ENCODE data around the gene SH3BGRL2. TPM values are rescaled to one million over a fixed set of nuclear protein-coding genes. Genes with fewer than 3 reads are reported as not detected.
"Not testable (repeated sequence)": the region's sequence is repeated elsewhere in the genome, so short reads cannot be mapped to it uniquely, and the experiment has no call there.

The SH3BGRL2 gene
- total RNA-seq, 4 donors from 2014 or later = 18.2 to 65.4 (median 40.1) TPM

GRCh38 chr6:79617518-79617941 lies 13.6 kb upstream of the SH3BGRL2 start:
- WGBS, 2 donors = 56 to 67% methylated on average over 1 of the region's 1 CpG
- intact Hi-C loops (cut with DNase I; ENCODE audit: low total_unique reads) = no loop called here
- no peak for DNase-seq (ENCODE audit: low spot score in 2 of 2)

GRCh38 chr6:79618425-79618824 lies 12.7 kb upstream of the SH3BGRL2 start:
- 90 to 91% methylated on average over 11 to 13 of the region's 13 CpGs for WGBS, 2 donors
- H3K4me3 ChIP-seq (ENCODE audit: low read depth, poor library complexity, severe bottlenecking); DNase-seq (ENCODE audit: low spot score in 2 of 2); intact Hi-C loops (cut with DNase I; ENCODE audit: low total_unique reads): not testable (repeated sequence)

More at GRCh38 chr6:79617518-79617941, 13.6 kb upstream of the SH3BGRL2 start:
- no peak overlapping the region for H3K4me3 ChIP-seq (ENCODE audit: low read depth, poor library complexity, severe bottlenecking)
- TF ChIP-seq POLR2A (IDR thresholded peaks at IDR 0.05) (no peak), CTCF (IDR thresholded peaks at IDR 0.05) (no peak)

- TF ChIP-seq CTCF (IDR thresholded peaks at IDR 0.05) = no peak
- TF ChIP-seq POLR2A (IDR thresholded peaks at IDR 0.05) = no peak
- intact Hi-C loops (cut with DNase I; ENCODE audit: low total_unique reads) = no loop called here
- 89 to 91% methylated on average over 2 of the region's 2 CpGs for WGBS, 2 donors
- no peak overlapping the region for H3K4me3 ChIP-seq (ENCODE audit: low read depth, poor library complexity, severe bottlenecking)
- no peak for DNase-seq (ENCODE audit: low spot score in 2 of 2)
These were observed 9.6 kb upstream of the SH3BGRL2 start for GRCh38 chr6:79621579-79621978.

- DNase-seq (ENCODE audit: low spot score in 2 of 2) = no peak
- intact Hi-C loops (cut with DNase I; ENCODE audit: low total_unique reads) = no loop called here
- no peak for TF ChIP-seq POLR2A (IDR thresholded peaks at IDR 0.05)
- no peak for TF ChIP-seq CTCF (IDR thresholded peaks at IDR 0.05)
- no peak overlapping the region for H3K4me3 ChIP-seq (ENCODE audit: low read depth, poor library complexity, severe bottlenecking)
- WGBS, 2 donors = 89 to 92% methylated on average over 1 of the region's 1 CpG
These were observed 8.8 kb upstream of the SH3BGRL2 start for GRCh38 chr6:79622364-79622763.

- no peak overlapping the region for H3K4me3 ChIP-seq (ENCODE audit: low read depth, poor library complexity, severe bottlenecking)
- DNase-seq (ENCODE audit: low spot score in 2 of 2) = no peak
- WGBS, 2 donors = 91 to 96% methylated on average over 5 of the region's 5 CpGs
- TF ChIP-seq CTCF (IDR thresholded peaks at IDR 0.05) (no peak), POLR2A (IDR thresholded peaks at IDR 0.05) (no peak)
- intact Hi-C loops (cut with DNase I; ENCODE audit: low total_unique reads) = no loop called here
These were observed 8.0 kb upstream of the SH3BGRL2 start for GRCh38 chr6:79623106-79623505.

GRCh38 chr6:79625746-79626145 lies 5.4 kb upstream of the SH3BGRL2 start:
- intact Hi-C loops (cut with DNase I; ENCODE audit: low total_unique reads) = no loop called here
- TF ChIP-seq POLR2A (IDR thresholded peaks at IDR 0.05) = no peak
- TF ChIP-seq CTCF (IDR thresholded peaks at IDR 0.05) = no peak
- DNase-seq (ENCODE audit: low spot score in 2 of 2) = no peak
- H3K4me3 ChIP-seq (ENCODE audit: low read depth, poor library complexity, severe bottlenecking) = no peak overlapping the region
